ENCODE measurements around the gene TAOK1.

TAOK1 gene

GRCh38 chr17:29430275-29430674, 40.1 kb downstream of the TAOK1 start:
- Histone ChIP-seq H3K27me3 (ENCODE audit: insufficient read depth, low read length, poor library complexity, severe bottlenecking) (no peaks in the 10 kb centered on the region), H3K9ac (ENCODE audit: low read depth, low read length, poor library complexity, severe bottlenecking) (no peak overlapping the region), H3F3A (ENCODE audit: low read depth) (no peaks in the 10 kb centered on the region), H3K36me3 (ENCODE audit: insufficient read depth, low read length) (no peaks in the 10 kb centered on the region; the same call in 1 of the 2 replicates), H3K79me2 (ENCODE audit: insufficient read depth, low read length) (peaks cover 93% of the 10 kb centered on the region), H3K9me3 (ENCODE audit: insufficient read depth, low read depth, low read length) (no peaks in the 10 kb centered on the region), H2AFZ (ENCODE audit: low read length) (no peak overlapping the region), H4K20me1 (ENCODE audit: insufficient read depth, low read length, poor library complexity, severe bottlenecking) (peaks cover 43% of the 10 kb centered on the region), H3K4me3 (ENCODE audit: low read length, poor library complexity, severe bottlenecking) (no peak overlapping the region), H3K4me1 (ENCODE audit: insufficient read depth, low read length, poor library complexity, severe bottlenecking) (peaks cover 9% of the 10 kb centered on the region), H3K4me2 (ENCODE audit: low read depth, low read length, poor library complexity, severe bottlenecking) (no peak overlapping the region), H3K9me2 (replicated peaks; ENCODE audit: low read depth, low read length) (no peaks in the 10 kb centered on the region)
- TF ChIP-seq, protein P1, sequence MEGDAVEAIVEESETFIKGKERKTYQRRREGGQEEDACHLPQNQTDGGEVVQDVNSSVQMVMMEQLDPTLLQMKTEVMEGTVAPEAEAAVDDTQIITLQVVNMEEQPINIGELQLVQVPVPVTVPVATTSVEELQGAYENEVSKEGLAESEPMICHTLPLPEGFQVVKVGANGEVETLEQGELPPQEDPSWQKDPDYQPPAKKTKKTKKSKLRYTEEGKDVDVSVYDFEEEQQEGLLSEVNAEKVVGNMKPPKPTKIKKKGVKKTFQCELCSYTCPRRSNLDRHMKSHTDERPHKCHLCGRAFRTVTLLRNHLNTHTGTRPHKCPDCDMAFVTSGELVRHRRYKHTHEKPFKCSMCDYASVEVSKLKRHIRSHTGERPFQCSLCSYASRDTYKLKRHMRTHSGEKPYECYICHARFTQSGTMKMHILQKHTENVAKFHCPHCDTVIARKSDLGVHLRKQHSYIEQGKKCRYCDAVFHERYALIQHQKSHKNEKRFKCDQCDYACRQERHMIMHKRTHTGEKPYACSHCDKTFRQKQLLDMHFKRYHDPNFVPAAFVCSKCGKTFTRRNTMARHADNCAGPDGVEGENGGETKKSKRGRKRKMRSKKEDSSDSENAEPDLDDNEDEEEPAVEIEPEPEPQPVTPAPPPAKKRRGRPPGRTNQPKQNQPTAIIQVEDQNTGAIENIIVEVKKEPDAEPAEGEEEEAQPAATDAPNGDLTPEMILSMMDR (conservative IDR thresholded peaks at IDR 0.05; ENCODE audit: low read length) = no peak
- TF ChIP-seq EZH2phosphoT487 (IDR thresholded peaks at IDR 0.05; ENCODE audit: borderline replicate concordance) = no peak

DNA sequence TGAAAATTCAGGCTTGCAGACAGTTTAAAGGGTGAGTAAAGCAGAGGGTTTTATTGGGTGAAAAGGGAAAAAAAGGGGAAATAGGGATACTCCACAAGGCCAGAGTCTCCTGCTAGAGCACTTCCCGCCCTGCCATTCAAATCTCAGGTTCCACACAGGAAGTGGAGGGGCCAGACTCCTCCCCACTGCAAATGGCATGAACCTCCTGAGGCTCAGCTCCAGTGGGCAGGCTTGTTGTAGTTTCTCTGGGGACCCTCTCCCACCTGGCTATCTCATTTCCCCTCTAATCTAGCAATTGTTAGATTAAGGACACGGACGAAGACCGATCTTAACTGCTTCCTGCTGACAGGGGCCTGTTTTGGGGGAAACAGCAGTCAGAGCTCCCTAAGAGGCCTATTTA, 43.4 kb downstream of the TAOK1 start:
- no peaks in the 10 kb centered on the region for H3K27me3 ChIP-seq (ENCODE audit: insufficient read depth, low read length, poor library complexity, severe bottlenecking)
- peaks cover 90% of the 10 kb centered on the region for H3K79me2 ChIP-seq (ENCODE audit: insufficient read depth, low read length)
- H3K9ac ChIP-seq (ENCODE audit: low read depth, low read length, poor library complexity, severe bottlenecking) = no peak overlapping the region
- no peaks in the 10 kb centered on the region; the same call in 1 of the 2 replicates for H3K36me3 ChIP-seq (ENCODE audit: insufficient read depth, low read length)
- peaks cover 9% of the 10 kb centered on the region for H3K4me1 ChIP-seq (ENCODE audit: insufficient read depth, low read length, poor library complexity, severe bottlenecking)
- H3K9me2 ChIP-seq (replicated peaks; ENCODE audit: low read depth, low read length) = no peaks in the 10 kb centered on the region
- TF ChIP-seq, protein P1 (conservative IDR thresholded peaks at IDR 0.05; ENCODE audit: low read length) = no peak
- no peak for TF ChIP-seq EZH2phosphoT487 (IDR thresholded peaks at IDR 0.05; ENCODE audit: borderline replicate concordance)
- no peaks in the 10 kb centered on the region for H3K9me3 ChIP-seq (ENCODE audit: insufficient read depth, low read depth, low read length)
- H3K4me2 ChIP-seq (ENCODE audit: low read depth, low read length, poor library complexity, severe bottlenecking) = no peak overlapping the region
- peaks cover 36% of the 10 kb centered on the region for H4K20me1 ChIP-seq (ENCODE audit: insufficient read depth, low read length, poor library complexity, severe bottlenecking)
- no peaks in the 10 kb centered on the region for H3F3A ChIP-seq (ENCODE audit: low read depth)
- H3K4me3 ChIP-seq (ENCODE audit: low read length, poor library complexity, severe bottlenecking) = no peak overlapping the region
- no peak overlapping the region for H2AFZ ChIP-seq (ENCODE audit: low read length)

DNA sequence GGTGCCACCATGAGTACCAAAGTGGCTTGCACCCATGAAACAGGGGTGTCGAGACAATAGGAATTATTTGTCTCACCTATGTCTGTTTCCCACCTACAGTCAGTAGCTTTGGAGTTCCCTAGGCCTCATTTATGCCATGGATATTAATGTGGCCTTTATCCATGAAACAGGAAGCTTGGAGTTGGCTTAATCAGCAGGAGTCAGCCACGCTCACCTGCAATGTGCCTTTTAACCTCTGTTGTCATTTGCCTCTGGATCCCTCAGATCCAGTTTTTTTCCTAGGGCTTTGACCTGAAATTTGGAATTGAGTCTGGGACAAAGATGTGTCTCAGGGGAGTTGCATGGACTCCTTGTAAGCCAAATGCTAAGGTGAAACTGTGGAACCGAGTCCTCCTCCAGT, 44.4 kb downstream of the TAOK1 start:
- H3K79me2 ChIP-seq (ENCODE audit: insufficient read depth, low read length) = peaks cover 89% of the 10 kb centered on the region
- H4K20me1 ChIP-seq (ENCODE audit: insufficient read depth, low read length, poor library complexity, severe bottlenecking) = peaks cover 29% of the 10 kb centered on the region
- H3K36me3 ChIP-seq (ENCODE audit: insufficient read depth, low read length) = no peaks in the 10 kb centered on the region; the same call in 1 of the 2 replicates
- no peaks in the 10 kb centered on the region for H3K9me3 ChIP-seq (ENCODE audit: insufficient read depth, low read depth, low read length)
- H3K9me2 ChIP-seq (replicated peaks; ENCODE audit: low read depth, low read length) = no peaks in the 10 kb centered on the region
- H3K27me3 ChIP-seq (ENCODE audit: insufficient read depth, low read length, poor library complexity, severe bottlenecking) = no peaks in the 10 kb centered on the region
- no peak overlapping the region for H3K4me2 ChIP-seq (ENCODE audit: low read depth, low read length, poor library complexity, severe bottlenecking)
- no peak overlapping the region for H3K9ac ChIP-seq (ENCODE audit: low read depth, low read length, poor library complexity, severe bottlenecking)
- H3F3A ChIP-seq (ENCODE audit: low read depth) = no peaks in the 10 kb centered on the region
- H3K4me1 ChIP-seq (ENCODE audit: insufficient read depth, low read length, poor library complexity, severe bottlenecking) = peaks cover 9% of the 10 kb centered on the region
- H2AFZ ChIP-seq (ENCODE audit: low read length) = no peak overlapping the region
- H3K4me3 ChIP-seq (ENCODE audit: low read length, poor library complexity, severe bottlenecking) = no peak overlapping the region
- no peak for TF ChIP-seq EZH2phosphoT487 (IDR thresholded peaks at IDR 0.05; ENCODE audit: borderline replicate concordance)
- TF ChIP-seq, protein P1 (conservative IDR thresholded peaks at IDR 0.05; ENCODE audit: low read length) = no peak
